ENCODE results near the gene DISP2.

DNA sequence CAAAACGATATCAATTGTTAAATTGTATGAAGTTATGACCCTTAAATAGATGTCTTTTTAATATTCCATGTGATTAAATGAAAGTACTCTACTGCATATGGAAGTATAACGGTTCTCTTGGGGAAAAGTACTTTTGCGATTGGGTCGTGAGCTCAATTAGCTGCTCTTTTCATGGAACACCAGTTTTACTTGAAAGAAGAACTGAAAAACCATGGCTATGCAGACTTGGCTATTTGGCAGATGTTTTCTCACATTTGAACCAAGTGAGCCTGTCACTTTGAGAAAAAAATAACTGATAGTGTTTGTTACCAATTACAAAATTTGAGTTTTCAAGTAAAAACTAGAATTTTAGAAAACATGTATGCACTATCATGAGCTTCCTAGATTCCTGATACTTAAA is 40.4 kb upstream of the DISP2 start:
- no peak for TF ChIP-seq POLR2A (IDR thresholded peaks at IDR 0.05)
- TF ChIP-seq, protein P1, sequence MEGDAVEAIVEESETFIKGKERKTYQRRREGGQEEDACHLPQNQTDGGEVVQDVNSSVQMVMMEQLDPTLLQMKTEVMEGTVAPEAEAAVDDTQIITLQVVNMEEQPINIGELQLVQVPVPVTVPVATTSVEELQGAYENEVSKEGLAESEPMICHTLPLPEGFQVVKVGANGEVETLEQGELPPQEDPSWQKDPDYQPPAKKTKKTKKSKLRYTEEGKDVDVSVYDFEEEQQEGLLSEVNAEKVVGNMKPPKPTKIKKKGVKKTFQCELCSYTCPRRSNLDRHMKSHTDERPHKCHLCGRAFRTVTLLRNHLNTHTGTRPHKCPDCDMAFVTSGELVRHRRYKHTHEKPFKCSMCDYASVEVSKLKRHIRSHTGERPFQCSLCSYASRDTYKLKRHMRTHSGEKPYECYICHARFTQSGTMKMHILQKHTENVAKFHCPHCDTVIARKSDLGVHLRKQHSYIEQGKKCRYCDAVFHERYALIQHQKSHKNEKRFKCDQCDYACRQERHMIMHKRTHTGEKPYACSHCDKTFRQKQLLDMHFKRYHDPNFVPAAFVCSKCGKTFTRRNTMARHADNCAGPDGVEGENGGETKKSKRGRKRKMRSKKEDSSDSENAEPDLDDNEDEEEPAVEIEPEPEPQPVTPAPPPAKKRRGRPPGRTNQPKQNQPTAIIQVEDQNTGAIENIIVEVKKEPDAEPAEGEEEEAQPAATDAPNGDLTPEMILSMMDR (IDR thresholded peaks at IDR 0.05): no peak
